ENCODE results near the gene TUB.

TUB gene

DNA sequence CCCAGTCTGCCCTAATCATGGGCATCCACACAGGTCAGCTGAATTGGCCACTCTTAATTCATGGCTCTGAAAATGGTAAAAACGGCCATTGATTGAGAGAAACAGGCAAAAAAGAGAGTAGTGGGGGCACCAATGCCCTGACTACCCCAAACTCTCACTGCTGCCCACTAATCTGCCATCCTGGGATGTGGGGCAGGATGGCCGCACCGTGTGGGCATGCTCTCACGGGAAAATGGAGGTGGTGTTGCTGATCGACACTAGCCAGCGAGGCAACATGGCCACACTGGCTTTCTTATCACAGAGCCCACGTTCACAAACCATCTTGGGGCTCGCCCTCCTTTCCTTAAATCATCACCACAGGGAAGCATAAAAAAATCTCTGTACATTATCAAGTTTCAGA, 11.2 kb upstream of the TUB start:
- no peak for DNase-seq

- peak; percentile 9 for DNase-seq
These were observed 10.4 kb upstream of the TUB start for GRCh38 chr11:8070417-8071115.

- no peak for DNase-seq
These were observed 9.1 kb upstream of the TUB start for GRCh38 chr11:8071616-8072581.

DNA sequence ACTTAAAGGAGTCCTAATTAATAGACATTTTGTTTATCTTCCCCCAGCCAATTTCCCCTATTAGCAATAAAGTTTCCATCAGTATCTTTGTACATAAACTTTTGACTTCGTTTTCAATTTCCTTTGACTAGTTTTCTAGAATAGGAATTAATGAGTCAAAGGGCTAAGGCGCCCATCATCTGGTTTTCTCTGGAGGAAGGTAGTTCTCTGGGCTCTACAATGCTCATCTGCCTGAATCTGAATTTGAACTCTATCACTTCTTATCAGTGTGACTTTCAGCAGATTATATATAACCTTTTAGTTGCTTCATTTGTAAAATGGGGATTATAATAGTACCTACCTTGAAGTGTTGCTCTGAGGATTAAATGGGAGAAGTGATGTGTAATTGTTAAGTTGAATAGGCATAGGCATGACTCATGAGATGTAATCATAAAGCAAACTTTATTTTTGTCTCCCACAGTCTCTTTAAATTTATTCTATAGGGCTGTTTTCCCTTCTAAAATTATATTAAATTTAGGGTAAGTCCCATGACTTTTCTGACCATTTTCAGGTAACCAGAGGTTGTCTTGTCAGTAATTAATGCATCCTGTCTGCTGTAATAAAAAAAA, 5.8 kb upstream of the TUB start:
- DNase-seq = no peak

DNA sequence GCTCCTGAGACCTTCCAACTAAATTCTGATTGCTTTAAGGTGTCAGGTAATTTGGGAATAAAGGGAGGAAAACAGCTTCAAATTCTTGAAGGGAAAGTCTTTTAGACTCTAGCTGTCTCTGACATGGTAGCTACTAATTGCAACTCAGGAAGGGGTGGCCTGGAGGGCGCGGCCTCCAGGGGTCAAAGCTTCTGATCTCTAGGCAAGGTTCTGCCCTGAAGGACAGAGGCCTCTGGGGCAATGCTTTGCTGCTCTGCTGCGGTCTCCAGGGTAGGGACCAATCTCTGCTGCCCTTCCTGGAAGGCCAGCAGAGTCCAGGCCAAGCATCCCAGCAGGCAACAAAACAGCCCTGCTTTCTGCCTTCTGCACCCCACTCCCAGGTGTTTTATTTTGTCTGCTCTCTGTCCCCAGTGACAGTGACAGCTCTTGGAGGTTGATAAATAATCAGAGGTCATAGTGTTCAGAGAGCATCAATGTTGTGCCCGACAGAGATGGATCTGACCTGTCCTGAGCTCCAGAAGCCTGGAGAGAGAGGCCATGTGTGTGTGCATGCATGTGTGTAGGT, 1.8 kb upstream of the TUB start:
- no peak for DNase-seq

DNA sequence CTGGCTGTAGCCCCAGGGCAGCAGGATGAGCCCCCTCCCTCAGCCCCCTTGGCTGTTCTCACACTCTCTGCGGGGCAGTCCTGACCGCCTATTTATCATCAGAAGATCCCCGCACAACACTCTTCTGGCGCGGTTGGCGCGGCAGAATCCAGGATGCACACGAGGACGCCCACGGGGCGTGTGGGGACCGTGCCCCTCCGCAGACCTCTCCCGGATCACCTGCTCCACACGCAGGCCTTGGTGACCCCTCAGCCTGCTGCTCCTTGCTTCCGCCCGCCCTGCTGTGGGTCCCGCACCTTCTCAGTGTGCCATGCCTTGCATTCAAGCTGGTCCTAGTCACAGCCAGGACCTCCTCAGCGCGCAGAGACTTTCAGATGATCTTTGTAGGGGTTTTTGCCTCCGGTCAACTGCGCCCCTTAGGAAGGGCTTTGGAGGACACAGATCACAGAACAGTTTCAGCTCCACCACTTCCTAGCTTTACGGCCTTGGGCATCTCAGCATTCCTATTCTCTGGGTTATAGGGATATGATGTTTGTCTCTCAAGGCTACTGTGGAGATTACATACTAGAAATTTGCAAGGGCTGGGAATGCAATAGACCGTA, 841 bp upstream of the TUB start:
- no peak for DNase-seq

- no peak for DNase-seq
These were observed 710 bp downstream of the TUB start for GRCh38 chr11:8081591-8082250.

DNA sequence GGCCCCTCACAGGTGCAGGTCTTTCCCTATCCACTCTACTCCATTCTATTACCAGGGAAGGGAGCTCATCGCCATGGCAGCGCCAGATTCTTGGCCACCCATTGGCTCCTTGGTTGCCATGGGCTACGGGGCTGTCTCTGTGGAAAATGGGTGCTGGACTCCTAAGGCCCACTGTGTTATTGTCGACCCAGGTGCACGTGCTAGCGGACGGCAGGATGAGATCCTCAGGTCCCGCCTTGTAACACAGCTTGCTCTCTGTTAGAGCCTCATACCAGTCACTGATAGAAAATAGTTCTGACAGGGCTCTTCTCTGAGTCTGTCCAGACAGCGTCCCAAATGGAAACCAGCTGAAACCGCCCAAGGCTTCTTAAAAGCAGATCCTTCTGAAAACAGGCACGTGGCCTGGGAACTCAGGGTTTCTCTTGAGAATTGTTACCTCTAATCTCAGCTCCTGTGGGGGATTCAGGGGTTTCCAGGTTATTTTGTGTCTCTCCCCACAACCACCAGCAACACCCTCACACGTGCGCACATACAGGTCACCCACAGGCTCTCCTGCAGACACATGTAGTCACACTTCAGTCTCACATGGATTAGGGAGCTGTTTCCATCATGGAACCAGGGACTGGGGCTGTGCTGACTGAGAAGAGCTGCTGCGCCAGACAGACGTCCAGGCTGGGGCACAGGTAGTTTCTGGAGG, 1.5 kb downstream of the TUB start:
- no peak for DNase-seq

DNA sequence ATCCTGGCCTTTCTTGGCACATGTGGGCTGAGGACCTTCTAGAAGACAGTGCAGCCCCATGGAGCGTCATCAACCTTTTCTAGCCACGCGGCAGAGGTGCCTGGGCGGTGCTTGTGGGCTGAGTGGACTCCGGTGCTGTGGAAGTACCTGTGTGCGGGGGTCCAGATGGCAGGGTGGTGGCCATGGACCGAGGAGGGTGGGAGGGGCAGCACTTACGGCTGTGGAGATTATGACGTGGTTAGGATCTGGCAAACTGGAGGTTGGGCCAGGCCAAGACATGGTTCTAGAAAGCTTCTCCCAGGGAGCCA, 2.0 kb downstream of the TUB start:
- DNase-seq = no peak

DNA sequence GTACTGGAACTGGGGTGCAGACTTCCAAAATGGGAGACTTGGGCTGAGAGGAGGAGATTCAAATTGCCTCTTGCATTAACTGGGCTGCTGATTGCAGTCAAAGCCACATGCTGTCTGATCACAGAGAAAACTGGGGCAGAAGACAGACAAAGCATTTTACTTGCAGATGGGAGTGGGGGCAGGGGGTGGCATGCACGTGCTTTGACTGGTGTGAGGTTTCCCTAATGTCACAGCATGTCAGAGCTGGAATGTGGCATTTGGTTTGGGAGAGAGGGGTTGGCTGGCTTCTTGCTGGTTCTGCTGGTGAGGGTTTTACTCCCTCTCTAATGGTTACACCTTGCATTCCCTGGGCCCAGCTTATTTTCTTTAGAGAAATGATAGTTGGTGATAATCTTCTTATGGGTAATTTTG, 2.9 kb downstream of the TUB start:
- no peak for DNase-seq

- no peak for DNase-seq
These were observed 3.3 kb downstream of the TUB start for GRCh38 chr11:8084352-8084751.

DNA sequence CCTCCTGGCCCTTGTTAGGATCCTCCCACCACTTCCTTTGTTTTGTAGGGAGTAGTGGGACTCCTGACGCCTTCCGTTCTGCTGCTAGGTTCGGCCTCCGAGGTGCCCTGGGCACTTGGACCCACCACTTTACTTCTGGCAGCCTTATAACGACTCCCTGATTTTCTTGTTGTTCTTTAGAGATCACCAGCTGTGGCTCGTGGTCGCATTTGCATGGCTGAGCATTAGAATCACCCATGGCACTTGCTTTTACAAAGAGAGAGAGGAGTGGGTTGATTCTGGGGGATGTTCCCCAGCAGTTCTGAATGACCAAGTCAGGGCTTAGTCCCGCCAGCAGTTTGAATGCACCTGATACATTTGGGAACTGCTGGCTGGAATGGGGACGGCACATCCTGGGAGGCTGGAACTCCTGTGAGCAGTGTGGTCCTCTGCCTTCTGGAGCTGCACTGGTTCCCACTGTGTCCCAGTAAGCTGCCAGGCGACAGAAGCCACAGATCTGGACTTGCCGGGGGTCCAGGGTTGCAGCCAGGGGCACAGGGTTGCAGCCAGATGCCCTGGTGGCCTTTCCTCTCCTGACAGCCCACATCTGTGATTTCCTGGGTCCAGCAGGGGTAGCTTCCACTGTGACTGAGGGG, 4.1 kb downstream of the TUB start:
- no peak for DNase-seq

DNA sequence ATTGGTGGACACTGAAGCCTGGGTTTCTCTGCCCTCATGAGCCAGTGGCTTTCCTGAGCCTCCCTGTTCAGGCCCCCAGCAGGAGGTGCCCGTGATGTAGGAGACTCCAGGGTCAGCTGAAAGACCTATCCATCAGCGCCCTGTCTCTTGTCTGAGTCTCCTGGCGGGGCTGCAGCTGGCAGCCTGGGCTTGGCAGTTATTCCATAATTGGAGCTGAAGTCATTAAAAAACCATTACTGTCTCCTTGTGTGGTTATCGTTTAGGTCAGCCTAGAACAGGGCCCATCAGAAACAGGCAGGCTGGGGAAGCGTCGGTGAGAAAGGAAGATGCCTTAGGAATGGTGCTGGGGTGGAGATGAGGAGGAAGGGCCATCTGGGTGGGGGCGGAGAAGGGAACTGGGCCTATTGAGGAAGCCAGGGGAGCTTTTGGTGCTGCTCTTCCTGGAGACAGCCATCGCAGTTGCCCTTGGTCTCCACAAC, 5.0 kb downstream of the TUB start:
- no peak for DNase-seq

- DNase-seq = no peak
These were observed 5.6 kb downstream of the TUB start for GRCh38 chr11:8086571-8086970.

DNA sequence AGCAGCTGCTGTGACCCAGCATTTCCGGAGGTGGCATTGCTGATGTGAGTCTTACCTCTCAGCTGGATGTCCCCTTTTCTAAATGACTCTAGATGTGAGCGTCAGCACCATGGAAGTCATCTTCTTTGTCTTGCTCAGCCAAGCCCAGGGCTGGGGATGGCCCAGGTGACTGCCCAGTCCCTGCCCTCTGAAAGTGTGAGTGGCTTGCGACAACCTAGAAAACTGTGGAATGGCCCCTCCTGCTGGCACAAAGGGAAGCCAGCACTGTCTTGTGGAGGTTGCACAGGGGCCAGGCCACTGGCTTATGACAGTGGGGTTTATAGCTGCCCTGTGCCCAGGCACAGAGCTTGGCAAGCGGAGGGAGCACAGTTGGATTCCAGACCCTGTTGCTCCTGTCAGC, 6.2 kb downstream of the TUB start:
- no peak for DNase-seq

- no peak for DNase-seq
These were observed 6.7 kb downstream of the TUB start for GRCh38 chr11:8087756-8088155.

DNA sequence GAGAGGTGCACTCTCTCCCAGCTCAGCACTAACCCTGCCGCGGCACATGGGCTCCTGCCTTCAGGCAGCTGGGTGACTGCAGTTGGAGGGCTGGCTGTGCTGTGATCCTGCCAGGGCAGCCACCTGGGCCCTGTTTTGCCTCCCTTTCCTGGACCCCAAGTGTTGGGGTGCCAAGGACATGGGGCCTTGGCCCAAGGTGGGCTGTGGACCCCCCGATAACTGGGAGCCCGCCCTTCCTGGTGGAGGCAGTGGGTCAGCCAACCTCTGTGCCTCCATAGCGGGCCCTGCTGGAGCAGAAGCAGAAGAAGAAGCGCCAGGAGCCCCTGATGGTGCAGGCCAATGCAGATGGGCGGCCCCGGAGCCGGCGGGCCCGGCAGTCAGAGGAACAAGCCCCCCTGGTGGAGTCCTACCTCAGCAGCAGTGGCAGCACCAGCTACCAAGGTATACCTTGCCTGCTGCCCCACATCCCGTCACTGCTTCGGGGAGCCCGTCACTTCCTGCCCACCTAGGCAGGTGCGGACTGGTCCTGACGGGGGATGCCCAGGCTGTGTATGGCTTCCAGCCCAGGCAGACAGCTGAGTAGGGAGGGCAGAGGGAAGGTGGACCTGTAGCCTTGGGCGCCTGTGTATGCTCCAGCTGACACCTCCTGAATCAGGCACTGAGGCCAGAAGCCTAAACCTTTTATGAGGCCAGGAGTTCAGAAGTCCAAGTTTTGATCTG, 8.9 kb downstream of the TUB start:
- DNase-seq = no peak

DNA sequence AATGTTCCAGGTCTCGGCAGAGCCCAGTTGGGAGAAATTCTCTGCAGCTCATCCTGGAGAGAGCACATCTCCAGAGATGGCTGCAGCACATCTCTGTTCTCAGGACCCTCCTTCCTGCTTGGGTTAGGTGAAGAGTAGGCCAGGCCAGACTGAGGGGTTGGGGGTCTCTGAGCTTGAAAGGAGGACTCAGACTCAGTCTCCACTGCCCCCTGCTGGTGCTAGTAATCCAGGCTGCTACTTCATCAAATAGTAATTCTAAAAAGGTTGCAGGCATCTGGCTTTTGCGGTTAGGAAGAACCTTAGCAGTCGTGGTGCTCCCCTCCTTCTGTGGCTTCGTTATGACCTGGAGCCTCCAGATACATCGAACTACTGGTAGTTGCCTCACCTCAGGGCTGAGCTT, 9.7 kb downstream of the TUB start:
- DNase-seq = no peak

- no peak for DNase-seq
These were observed 10.7 kb downstream of the TUB start for GRCh38 chr11:8091721-8092120.

- peak; percentile 35 for DNase-seq
These were observed 11.8 kb downstream of the TUB start for GRCh38 chr11:8092587-8093424.

Data from CD4-positive, alpha-beta T cell treated with Interleukin-17A for 1 hour (primary cell).